Measurements from ENCODE around the gene SLC12A7. TPM values are rescaled to one million over a fixed set of nuclear protein-coding genes. Genes with fewer than 3 reads are reported as not detected.

Gene SLC12A7
- total and polyA plus RNA-seq, 9 of the 15 experiments (the other 6 are each of a cell fraction or from before 2014, with no cell fraction given) = 0.01 to 3.1 (median 0.56) TPM

GRCh38 chr5:1151316-1151715, 39.5 kb upstream of the SLC12A7 start (continued):
- TF ChIP-seq AFF4 (CRISPR knock-in tag; IDR thresholded peaks at IDR 0.05) = no peak

GRCh38 chr5:1150866-1151265, 39.0 kb upstream of the SLC12A7 start:
- CTCF ChIA-PET (ENCODE audit: low intra/inter-chr PET ratio) = no interaction called here
- Histone ChIP-seq H3K4me1 (replicated peaks in 1 of 2; ENCODE audit: control insufficient read depth in 2 of 2, insufficient read depth in 2 of 2, low read length in 2 of 2) (peaks cover 0 to 12% of the 10 kb centered on the region in 2 experiments; a peak in 2 of 5 replicates), H3K79me2 (ENCODE audit: control insufficient read depth, insufficient read depth, low read length) (no peaks in the 10 kb centered on the region), H2AFZ (ENCODE audit: low read depth, low read length) (no peak overlapping the region), H4K20me1 (replicated peaks; ENCODE audit: control insufficient read depth, insufficient read depth, low read length) (peaks cover 38% of the 10 kb centered on the region), H3K9me1 (ENCODE audit: control insufficient read depth, insufficient read depth, low read length) (no peaks in the 10 kb centered on the region), H3K4me3 (no peak overlapping the region), H3K9ac (ENCODE audit: insufficient read depth in 1 of 2, low read depth in 2 of 2, low read length in 2 of 2) (no peak overlapping the region; a peak in 1 of 4 replicates), H3K27ac (ENCODE audit: extremely low read depth, low read depth, low read length) (no peak overlapping the region), H3K4me2 (ENCODE audit: insufficient read depth, low read length) (no peak overlapping the region), H3K27me3 (ENCODE audit: control insufficient read depth in 2 of 2, insufficient read depth in 2 of 2, low read length in 2 of 2) (peaks cover 62 to 70% of the 10 kb centered on the region in 2 experiments), H3K9me3 (replicated peaks; ENCODE audit: control insufficient read depth, insufficient read depth, low read depth, low read length) (0 out of 2 replicates have a peak, but pooled peaks cover 3% of the 10 kb centered on the region), H3K36me3 (ENCODE audit: control insufficient read depth, insufficient read depth, low read length) (no peaks in the 10 kb centered on the region)
- DNase-seq (ENCODE audit: extremely low read depth in 1 of 4, low spot score in 3 of 4) = no peak
- BruUV-seq (replicated peaks) = no TSS peak
- in situ Hi-C loops (cut with MboI) = no loop called here
- TF ChIP-seq HNRNPUL1 (IDR thresholded peaks at IDR 0.05; ENCODE audit: low read length) (no peak), NR2F6 (CRISPR knock-in tag; IDR thresholded peaks at IDR 0.05) (no peak), RNF2 (IDR thresholded peaks at IDR 0.05) (no peak), ZC3H11A (IDR thresholded peaks at IDR 0.05; ENCODE audit: low read depth, low read length) (no peak), E2F8 (IDR thresholded peaks at IDR 0.05; ENCODE audit: low read depth, partially characterized antibody) (no peak)
- no peak for ATAC-seq
- WGBS (ENCODE audit: insufficient coverage, low coverage, missing lambda C conversion rate) = 5% methylated on average over 10 of the region's 10 CpGs
- FAIRE-seq = no peak
- POLR2A ChIA-PET = interaction anchor here (0.6 to 0.9 kb wide), 4 partner anchors 14 to 545 kb away, joined by 3 to 4 read pairs (median 3); no protein-coding TSS in a partner anchor
- intact Hi-C loops (cut with micrococcal nuclease) = no loop called here

Measured in K562 (cell line).